Activated T-cell treated with anti-CD3 and anti-CD28 coated beads for 48 hours (primary cell): ENCODE measurements around the gene CLEC3B.
"Not testable (repeated sequence)": the region's sequence is repeated elsewhere in the genome, so short reads cannot be mapped to it uniquely, and the experiment has no call there.

Experiments
- DNase-seq: peaks from one replicate; pipeline ENCODE4 v3.0.0-alpha.2; 2020; ENCODE audit warnings: low read depth

Gene CLEC3B, protein sequence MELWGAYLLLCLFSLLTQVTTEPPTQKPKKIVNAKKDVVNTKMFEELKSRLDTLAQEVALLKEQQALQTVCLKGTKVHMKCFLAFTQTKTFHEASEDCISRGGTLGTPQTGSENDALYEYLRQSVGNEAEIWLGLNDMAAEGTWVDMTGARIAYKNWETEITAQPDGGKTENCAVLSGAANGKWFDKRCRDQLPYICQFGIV

DNA sequence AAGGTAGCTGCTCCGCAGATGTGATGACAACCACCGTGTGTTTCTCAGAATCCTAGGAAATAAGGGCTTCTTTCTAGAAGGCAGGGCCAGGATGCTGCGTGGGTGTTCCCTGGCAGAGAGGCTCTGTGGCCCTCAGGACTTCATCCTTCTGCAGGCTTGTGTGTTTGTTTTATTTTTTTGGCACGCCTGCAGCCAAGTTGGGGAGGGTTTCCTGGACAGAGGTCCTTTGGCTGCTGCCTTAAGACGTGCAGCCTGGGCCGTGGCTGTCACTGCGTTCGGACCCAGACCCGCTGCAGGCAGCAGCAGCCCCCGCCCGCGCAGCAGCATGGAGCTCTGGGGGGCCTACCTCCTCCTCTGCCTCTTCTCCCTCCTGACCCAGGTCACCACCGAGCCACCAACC lies at the start of gene CLEC3B:
Gene CLEC3B, plus strand, starts transcription at position 266 of the 400 bp plus-strand sequence. Its CDS starts 60 bp downstream, at position 326.
- no peak for DNase-seq

DNA sequence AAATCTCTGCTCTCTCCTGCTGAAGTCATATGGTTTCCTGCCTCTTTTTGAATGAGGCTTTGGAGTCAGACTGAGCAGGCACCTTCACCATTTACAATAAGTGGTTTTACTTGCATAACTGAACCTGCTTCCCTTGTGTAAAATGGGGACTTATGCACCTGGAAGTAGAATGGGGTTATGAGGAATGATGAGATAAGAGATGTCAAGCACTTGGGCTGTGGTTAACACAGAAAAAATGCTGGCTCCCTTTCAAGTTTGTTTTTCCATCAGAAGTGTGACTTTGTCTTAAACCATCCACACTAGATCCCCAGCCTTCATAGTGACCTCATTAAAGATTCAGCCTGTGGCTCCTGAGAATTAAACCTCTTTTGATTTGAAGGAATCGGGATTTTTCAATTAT lies 44.9 kb upstream of the CLEC3B start:
- no peak for DNase-seq

DNA sequence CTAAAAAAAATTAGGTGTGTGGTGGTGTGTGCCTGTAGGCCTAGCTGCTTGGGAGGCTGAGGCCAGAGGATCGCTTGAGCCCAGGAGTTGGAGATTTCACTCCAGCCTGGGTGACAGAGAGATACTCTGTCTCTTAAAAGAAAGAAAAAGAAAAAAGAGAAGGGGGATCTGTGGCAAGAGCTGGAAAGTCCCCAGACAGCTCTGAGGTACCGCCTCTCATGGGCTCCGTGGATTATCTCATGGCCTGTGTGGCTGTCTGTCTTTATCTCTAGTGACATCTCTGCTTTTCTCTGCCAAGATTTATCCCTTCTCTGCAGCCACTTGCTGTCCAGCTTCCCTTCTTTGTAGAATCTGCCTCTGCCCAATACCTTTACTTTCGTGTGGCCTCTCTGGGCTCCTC lies 44.4 kb upstream of the CLEC3B start:
- no peak for DNase-seq

DNA sequence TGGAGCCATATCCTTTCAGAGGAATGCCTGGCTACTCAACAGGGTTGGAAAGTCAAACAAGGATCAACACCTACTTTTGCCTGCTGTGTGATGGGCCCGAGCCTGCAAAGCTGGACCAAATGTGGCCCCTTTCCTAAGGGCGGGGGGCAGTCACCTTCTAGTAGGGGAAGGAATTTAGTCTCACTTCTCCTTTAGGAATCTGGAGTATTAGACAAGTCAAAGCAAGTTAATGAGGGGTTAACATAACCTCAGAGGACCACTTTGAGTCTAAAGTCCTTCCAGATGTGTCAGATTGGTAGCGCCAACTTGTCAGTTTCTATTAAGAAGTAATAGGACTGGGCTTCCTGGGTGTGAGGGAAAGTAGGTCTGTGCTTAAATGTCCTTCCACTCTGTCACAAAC lies 43.3 kb upstream of the CLEC3B start:
- no peak for DNase-seq

DNA sequence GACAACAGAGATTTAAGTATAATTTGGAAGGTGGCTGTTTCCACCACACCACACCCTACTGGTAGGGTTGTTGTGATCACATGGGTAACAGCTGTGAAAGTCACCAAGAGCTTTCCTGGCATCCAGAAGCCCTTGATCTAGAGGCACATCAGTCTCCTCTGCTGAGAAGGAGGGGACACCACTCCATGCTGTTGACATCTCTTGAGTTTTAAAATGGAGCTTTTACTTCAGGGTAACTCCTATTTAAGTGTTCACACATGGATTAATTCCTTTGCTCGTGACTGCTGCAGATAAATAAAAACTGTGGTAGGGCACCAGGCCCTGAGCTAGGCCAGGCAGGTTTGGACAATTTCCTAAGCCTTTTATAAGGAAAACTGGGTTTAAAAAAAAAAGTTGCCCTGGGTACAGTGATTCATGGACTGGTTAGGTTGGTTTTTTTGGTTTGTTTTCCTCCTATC lies 42.6 kb upstream of the CLEC3B start:
- no peak for DNase-seq

DNA sequence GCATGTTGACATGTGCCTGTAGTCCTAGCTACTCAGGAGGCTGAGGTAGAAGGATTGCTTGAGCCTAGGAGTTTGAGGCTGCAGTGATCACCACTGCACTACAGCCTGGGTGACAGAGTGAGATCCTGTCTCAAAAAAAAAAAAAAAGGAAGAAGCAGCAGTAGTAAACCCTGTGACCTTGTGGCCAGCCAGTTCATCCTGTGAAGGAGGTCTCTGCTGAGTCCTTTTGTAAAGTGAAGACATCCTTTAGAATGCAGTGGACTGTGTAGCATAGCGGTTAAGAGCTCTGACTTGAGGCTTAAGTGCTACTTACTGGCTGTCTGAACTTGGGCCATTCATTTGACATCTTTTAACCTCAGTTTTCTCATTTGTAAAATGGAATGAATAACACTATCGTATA lies 41.8 kb upstream of the CLEC3B start:
- no peak for DNase-seq

DNA sequence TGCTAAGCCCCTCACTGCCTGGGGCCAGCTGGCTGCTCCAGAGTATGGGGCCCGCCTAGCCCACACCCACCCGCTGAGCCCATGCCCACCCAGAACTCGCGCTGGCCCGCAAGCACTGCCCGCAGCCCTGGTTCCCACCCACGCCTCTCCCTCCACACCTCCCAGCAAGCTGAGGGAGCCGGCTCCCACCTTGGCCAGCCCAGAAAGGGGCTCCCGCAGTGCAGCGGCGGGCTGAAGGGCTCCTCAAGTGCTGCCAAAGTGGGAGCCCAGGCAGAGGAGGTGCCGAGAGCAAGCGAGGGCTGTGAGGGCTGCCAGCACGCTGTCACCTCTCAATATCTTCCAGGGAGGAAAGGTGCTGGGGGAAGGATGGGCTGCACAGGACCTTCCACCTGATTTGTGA lies 39.8 kb upstream of the CLEC3B start:
- DNase-seq = not testable (repeated sequence)

DNA sequence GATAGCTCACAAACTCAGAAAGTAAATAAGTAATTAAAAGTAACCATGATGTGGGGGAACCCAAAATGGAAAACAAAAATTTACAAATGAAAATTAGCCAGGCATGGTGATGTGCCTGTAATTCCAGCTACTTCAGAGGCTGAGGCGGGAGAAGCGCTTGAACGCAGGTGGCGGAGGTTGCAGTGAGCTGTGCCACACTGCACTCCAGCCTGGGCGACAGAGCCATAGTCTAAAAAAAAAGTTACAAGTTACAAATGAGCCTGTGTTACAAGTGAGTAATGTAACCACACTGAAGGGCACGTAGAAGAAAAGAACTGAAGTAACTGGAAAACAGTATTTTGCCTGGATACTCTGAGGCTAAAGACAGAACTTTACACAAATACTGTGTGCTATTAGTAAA lies 38.8 kb upstream of the CLEC3B start:
- DNase-seq = no peak

DNA sequence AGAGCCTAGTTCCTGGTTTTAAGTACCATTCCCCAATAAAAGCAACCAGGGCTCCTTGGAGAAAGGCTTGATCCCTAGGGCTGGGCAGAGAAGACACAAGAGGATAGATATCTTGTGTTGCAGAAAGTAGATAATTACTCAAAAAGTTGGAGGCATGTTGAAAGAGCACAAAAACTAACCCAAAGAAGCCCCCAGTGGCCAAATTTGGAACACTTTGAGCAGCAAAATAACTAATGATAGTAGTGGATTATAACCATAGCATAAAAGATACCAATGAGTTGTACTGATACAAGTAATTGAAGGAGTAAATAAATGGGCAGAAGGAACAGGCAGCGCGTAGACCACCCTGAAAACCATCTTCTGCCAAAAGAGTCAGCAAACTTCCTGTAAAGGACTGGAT lies 38.0 kb upstream of the CLEC3B start:
- DNase-seq = no peak

DNA sequence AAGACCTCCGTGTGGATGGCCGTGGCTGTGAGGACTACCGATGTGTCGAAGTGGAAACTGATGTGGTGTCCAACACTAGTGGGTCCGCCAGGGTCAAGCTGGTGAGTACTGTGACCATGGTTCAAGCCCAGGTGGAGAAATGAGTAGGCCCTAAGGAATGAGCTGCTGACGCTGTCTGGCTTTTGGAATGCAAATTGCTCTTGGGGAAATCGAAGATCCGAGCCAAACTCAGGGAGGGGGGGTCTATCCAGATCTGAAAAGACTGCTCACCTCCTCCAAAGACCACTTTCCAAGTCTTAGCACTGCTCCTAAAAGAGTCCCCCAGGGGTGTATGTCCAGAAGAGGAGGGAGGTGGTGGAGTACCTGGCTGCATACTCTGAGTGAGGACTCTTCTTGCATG lies 37.0 kb upstream of the CLEC3B start:
- DNase-seq = no peak

DNA sequence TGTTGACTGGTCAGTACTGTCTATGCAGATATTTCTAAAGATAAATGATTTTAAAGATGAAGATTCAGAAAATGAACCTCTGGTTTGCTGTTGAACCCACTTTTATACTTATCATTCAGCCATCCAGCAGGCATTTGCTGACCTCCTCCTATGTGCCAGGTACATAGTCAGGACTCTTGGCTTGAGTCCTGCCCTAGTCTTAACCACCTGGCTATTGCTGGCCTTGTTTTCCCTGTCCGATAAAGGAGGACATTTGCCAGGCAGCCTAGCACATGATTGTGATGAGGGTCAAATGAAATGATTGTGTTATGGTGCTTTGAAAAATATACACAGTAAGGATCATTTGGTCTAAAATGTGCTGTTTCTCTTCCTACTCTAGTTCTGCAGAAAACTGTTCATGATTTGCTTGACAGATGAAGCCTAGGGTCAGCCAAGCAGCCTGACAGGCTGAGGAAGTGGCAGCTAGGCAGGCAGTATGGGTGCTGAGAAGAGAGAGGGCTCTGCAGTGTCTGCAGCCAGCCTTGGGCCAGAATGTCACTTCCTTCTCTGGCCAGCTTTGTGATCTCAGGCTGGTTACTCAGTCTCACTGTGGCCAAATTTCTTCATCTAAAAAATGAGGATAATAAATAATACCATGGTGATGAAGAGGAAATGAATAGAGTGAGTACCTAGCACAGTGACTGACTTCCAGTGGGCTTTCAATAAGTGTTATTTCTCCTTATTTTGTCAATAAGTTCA lies 36.3 kb upstream of the CLEC3B start:
- no peak for DNase-seq

DNA sequence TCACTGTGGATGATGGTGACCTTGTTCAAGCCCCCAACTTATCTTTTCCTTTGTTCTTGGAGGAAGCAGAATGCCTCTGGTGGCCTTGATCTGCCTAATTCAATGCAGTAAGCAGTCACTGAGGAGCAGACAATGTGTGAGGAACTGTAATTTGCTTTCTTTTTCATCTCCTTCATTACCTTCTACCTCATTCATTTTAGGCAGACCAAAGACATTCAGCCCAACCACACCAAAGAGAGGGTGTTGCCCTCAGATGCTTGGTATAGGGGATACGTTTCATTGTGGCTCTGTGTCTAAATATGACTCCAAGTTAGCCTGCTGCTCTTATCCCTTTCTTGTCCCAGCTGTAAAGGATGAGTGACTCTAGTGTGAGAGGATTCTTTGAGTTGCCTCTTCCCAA lies 34.8 kb upstream of the CLEC3B start:
- no peak for DNase-seq

DNA sequence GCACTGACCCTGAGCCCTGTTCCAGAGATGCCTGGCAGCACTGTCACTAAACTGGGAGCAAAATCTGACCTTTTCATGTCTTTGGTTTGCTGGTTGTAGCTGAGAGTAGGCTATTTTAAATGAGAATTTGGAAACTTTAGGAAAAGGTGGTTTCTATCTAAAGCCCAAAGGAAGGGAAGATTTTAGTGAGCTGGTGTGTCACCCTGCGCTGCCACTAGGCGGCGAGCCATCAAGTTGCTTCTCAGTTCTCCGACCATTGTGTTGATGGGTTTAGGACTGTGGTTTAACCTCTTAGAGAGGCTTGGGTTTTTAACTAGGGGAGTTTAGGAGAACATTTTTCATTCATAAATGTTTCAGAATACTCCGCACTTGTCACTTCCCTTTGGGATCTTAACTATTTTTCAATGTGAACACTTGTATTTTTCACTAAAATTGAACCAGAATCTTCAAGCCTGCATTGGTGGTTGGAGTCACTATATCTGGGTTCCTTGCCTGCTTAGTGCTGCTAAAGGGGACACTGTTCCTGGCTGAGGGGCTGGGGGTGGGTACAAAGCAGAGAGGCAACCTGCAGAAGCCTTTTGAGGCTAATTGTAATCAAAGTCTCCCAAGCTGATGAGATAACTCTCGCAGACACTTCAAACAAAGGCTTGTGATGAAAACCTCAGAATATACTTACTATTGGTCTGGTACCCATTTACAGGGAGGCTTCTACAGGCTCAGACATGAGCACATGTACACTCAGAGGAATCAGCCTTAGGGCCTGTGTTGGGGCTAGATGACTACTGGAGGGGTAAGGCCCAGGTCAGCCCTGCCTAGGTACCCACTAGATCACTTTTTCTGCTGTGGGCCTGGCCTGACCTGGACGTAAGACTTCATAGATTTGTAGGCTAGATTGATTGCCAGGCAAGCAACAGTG lies 33.3 kb upstream of the CLEC3B start:
- no peak for DNase-seq

DNA sequence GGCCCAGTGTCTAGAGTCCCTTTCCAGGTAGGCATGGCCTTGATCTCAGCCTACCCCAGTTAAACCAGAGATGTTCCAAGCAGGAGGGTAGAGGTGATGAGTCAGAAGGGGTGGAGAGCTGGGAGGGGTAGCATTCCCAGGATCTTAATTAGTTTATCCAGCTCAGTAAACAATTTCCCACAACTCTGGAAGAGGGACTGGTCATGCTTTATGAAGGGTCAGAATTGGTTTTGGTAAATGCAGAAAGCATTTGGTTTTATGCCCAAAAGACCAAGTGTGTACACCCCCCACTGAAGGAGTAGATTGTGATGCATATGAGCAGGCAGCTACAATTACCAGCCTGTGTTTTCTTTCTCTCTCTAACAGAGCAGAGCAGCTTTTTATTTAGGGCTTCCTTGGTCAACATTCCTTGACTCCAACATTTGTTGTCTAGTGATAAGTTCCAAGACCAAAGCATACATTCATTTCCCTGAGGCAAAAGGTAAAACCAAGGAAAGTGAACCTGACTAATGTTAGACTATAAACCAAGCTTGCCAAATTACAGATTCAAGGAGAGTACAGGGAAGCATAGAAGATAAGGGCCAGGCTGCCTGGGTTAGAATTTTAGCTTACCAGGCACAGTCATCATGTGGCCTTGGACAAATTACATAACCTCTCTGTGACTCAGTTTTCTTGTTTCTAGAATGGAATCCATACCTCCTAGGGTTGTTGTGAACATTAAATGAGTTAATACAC lies 32.5 kb upstream of the CLEC3B start:
- DNase-seq = no peak

DNA sequence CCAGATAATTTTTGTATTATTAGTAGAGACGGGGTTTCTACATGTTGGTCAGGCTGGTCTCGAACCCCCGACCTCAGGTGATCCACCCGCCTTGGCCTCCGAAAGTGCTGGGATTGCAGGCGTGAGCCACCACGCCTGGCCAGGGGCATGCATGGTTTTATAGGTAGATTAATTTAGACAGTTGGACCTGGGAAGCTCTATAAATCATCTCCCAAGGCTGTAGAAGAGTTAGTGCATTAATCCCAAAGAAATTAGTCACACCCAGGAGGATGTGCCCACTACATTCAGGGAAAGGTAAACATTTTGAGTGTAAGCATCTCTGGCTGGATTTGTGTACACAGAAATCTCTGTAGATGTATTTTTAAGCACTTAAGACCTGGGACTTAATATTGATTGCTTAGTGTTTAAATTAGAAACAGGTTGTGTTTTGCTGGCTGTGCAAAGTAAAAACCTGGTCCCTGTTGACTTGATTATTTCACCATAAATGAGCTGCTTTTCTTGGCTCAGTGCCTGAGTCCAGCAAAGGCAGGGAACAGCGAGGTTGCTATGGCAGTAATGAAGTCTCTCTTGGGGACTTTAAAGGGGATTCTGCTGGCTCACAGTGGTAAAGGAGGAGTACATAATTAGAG lies 30.8 kb upstream of the CLEC3B start:
- DNase-seq = no peak

DNA sequence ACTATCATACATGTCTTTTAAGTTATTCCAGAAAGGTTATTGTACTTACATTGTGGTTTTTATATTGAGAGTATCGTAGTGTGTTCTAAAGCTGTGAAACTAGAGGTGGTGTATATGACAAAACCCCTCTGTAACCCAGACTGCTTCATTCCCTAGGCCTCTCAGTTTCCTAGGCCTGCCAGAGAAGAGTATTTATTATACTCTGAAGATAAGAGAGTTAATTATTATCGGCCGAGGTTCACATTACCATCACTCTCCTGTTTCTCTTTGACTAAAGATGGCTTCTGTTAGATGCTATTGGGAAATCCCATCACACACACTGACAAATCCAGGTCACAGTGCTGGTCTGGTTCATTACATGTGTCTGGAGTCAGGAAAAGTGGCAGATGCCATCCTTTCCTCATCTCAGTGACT lies 29.5 kb upstream of the CLEC3B start:
- no peak for DNase-seq

DNA sequence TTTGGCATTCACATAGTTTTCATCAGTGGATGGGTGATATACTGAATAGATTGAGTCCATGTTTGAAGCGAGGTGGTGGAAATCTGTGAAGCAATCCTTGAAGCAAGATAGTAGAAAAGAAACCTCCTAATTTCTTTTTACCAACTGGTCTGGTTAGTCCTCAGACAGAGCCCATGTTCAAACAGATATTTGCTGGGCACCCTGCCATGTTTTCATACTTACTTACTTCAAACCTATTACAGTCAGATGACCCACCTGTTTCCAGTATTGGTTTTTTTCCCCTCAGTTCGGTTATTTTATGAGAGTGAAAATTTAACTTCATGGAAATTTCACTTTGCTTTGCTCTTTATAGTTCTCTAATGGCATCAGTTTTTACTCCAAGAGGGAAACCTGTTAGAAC lies 26.3 kb upstream of the CLEC3B start:
- DNase-seq = no peak

DNA sequence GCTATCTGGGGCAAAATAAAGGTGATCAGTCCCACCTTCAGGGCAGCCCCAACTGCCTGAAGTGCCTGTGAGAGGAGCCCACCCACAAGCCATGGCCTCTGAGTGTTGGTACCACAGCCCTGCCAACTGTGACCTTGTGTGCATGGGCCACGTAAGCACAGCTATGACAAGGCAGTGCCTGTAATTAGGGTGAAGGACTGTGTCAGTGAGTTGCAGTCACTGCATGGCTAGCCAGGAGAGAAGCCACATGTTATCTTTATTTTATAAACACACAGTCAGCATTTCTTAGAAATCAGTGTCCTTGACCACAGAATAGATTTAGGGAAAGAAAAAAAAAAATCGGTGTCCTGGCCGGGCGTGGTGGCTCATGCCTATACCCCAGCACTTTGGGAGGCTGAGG lies 25.3 kb upstream of the CLEC3B start:
- DNase-seq = no peak

DNA sequence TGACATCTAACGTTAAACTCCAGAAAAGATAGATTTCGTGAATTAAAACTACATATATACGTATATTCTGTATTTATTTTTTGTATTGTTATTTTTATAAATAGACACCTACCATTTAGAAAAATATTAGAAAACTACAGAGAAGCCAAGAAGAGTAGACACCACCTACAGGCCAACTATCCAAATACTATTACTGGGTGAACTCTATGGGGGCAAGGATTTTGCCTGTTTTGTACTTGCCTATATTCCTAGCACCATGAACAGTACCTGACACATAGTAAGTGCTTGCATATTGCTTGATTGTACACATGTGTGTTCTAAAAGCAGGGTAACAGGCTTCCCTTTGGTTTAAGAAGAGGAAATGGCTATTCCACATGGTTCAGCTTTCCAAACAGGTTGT lies 24.4 kb upstream of the CLEC3B start:
- DNase-seq = no peak

DNA sequence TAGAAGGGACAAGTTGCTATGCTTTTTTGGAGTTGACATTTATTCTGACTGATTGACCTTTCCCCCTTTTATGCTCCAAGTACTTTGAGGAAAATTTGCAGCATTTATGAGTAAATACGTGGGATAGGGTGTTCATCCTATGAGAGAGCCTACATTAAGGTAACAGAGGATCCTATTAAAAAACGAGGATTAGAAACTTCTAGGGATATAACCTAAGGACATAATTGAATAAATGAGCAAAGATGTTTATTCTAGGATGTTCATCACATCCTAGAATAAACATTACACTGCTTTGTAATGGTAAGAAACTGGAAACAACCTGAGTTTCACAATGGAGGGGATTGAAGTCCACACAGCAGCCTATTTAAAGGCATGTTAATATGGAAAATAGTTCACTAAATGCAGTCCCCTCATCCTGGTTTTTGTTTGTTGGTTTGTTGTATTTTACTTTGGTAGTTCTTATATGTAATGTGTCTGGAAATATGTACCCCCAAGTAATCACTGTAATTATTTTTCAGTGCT lies 23.9 kb upstream of the CLEC3B start:
- no peak for DNase-seq

DNA sequence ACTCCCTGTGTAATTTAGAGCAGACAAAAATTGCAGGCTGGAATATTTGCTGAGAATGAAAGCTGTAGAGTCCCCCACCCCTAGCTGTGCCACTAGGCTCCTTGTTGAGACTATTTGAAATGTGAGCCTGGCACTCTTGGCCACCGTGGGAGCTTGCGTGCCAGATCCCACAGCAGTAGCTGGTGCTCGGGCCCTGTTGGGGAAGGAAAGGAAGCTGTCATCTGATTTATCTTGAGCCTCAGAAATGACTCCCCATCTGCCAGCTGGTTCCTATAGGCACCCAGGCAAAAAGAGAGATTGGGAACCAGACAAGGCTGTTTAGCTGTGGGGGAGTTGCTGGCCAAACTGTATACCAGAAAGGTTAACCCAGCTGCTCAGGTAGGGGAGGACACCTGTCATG lies 23.4 kb upstream of the CLEC3B start:
- DNase-seq = no peak
